Vagina (tissue), 2 donors: ENCODE measurements around the gene ELMO1.

Experiments
- CTCF ChIP-seq, 3 experiments: fragments of 450-650 bp in 2 of 3; fragments of 200-600 bp in 1 of 3; sonication (generic) in 1 of 3; IDR thresholded peaks; one replicate each; pipeline ENCODE4 v1.5.1; 2017 to 2019; ENCODE audit warnings: antibody characterized with exemption in 3 of 3, mild to moderate bottlenecking in 2 of 3, moderate library complexity in 2 of 3
- POLR2A ChIP-seq, 2 donors: fragments of 450-650 bp; IDR thresholded peaks; one replicate each; pipeline ENCODE4 v1.6.1; 2017; ENCODE audit warnings: antibody characterized with exemption in 2 of 2, mild to moderate bottlenecking in 2 of 2, moderate library complexity in 2 of 2

- TF ChIP-seq CTCF (IDR thresholded peaks at IDR 0.05) (no peak), POLR2A (IDR thresholded peaks at IDR 0.05) (no peak)
These were observed 341.5 kb downstream of the ELMO1 start for GRCh38 chr7:37107047-37107750.
